Right renal pelvis (tissue), 4 donors: ENCODE measurements around the gene LARP7. TPM values are rescaled to one million over a fixed set of nuclear protein-coding genes. Genes with fewer than 3 reads are reported as not detected.
A peak's percentile ranks its signal among the peaks of the same experiment; 100 is the strongest.
"Not testable (repeated sequence)": the region's sequence is repeated elsewhere in the genome, so short reads cannot be mapped to it uniquely, and the experiment has no call there.

Experiments
- DNase-seq, 4 donors: peaks; one replicate each; pipeline ENCODE4 v3.0.0-alpha.2; 2013; ENCODE audit warnings: low read depth in 4 of 4, low spot score in 3 of 4, missing footprints in 1 of 4
- polyA plus RNA-seq, 4 donors: library from polyadenylated mRNA; unstranded; fragments of 120-200 nt; gene quantifications; one replicate each; pipeline ENCODE4 v1.2.1, GENCODE V29; 2013; ENCODE audit not compliant: insufficient read length in 4 of 4

The LARP7 gene
- polyA plus RNA-seq, 4 donors, result 79.8 to 117 (median 105) TPM

- DNase-seq, result no peak
These were observed 11.5 kb downstream of the LARP7 start for GRCh38 chr4:112648263-112649054.

GRCh38 chr4:112649055-112649408, 12.1 kb downstream of the LARP7 start:
- DNase-seq, result no peak

GRCh38 chr4:112650332-112650731, 13.4 kb downstream of the LARP7 start:
- no peak for DNase-seq

- no peak for DNase-seq
These were observed 14.7 kb downstream of the LARP7 start for GRCh38 chr4:112651641-112652040.

- no peak for DNase-seq
These were observed 15.3 kb downstream of the LARP7 start for GRCh38 chr4:112652216-112652615.

GRCh38 chr4:112655270-112655669, 18.3 kb downstream of the LARP7 start:
- no peak for DNase-seq

GRCh38 chr4:112656115-112656514, 19.2 kb downstream of the LARP7 start:
- DNase-seq, result not testable (repeated sequence)

- DNase-seq, result no peak
These were observed 27.7 kb downstream of the LARP7 start for GRCh38 chr4:112664611-112665010.

- DNase-seq, result no peak
These were observed 31.2 kb downstream of the LARP7 start for GRCh38 chr4:112668131-112668530.

- no peak for DNase-seq
These were observed 36.1 kb downstream of the LARP7 start for GRCh38 chr4:112673076-112673475.

- DNase-seq, result no peak
These were observed 36.7 kb downstream of the LARP7 start for GRCh38 chr4:112673686-112674085.

- DNase-seq, result no peak
These were observed 37.4 kb downstream of the LARP7 start for GRCh38 chr4:112674376-112674775.

- no peak for DNase-seq
These were observed 40.7 kb downstream of the LARP7 start for GRCh38 chr4:112677519-112678091.

GRCh38 chr4:112680996-112681395, 44.1 kb downstream of the LARP7 start:
- DNase-seq, result no peak

- no peak for DNase-seq
These were observed 56.6 kb downstream of the LARP7 start for GRCh38 chr4:112693507-112693906.

GRCh38 chr4:112700679-112701078, 63.7 kb downstream of the LARP7 start:
- no peak for DNase-seq

- DNase-seq, result no peak
These were observed 65.9 kb downstream of the LARP7 start for GRCh38 chr4:112702892-112703291.

- DNase-seq, result no peak
These were observed 67.4 kb downstream of the LARP7 start for GRCh38 chr4:112704322-112704721.

- peak; percentile 23 to 41 (median 30) for DNase-seq
These were observed 68.3 kb downstream of the LARP7 start for GRCh38 chr4:112704991-112705845.

- peak in 1 of 4 donors; percentile 1 for DNase-seq
These were observed 69.2 kb downstream of the LARP7 start for GRCh38 chr4:112705891-112706839.
